Neural cell (in vitro differentiated cells): Measurements from ENCODE around the gene PARL. TPM values are rescaled to one million over a fixed set of nuclear protein-coding genes. Genes with fewer than 3 reads are reported as not detected.
A peak's percentile ranks its signal among the peaks of the same experiment; 100 is the strongest.

Experiments used
- H2AFZ ChIP-seq: fragments of 200-600, 300-800 bp; sonication (generic), shearing (Covaris generic); 2 replicates; pipeline ENCODE4 v1.6.0; 2014; ENCODE audit warnings: low read depth, mild to moderate bottlenecking, antibody characterized with exemption, low read length, moderate library complexity
- H3F3A ChIP-seq: fragments of 200-600 bp; shearing (Covaris generic); 2 replicates; pipeline ENCODE4 v1.6.1; 2016; ENCODE audit warnings: mild to moderate bottlenecking, moderate library complexity, mixed read lengths, antibody characterized with exemption, low read length; ENCODE audit not compliant: insufficient read depth, poor library complexity, severe bottlenecking
- H3K27ac ChIP-seq: fragments of 200-600, 300-800 bp; sonication (generic), shearing (Covaris generic); 2 replicates; pipeline ENCODE4 v1.5.1; 2014; ENCODE audit warnings: mild to moderate bottlenecking, low read length, moderate library complexity
- H3K27me3 ChIP-seq: fragments of 300-800, 200-600 bp; sonication (generic), shearing (Covaris generic); 2 replicates; pipeline ENCODE4 v1.6.0; 2014; ENCODE audit warnings: mild to moderate bottlenecking, low read depth, low read length, moderate library complexity; ENCODE audit not compliant: insufficient read depth
- H3K36me3 ChIP-seq: fragments of 300-800, 200-600 bp; sonication (generic), shearing (Covaris generic); 2 replicates; pipeline ENCODE4 v1.5.1; 2014; ENCODE audit warnings: mild to moderate bottlenecking, antibody characterized with exemption, low read length, moderate library complexity; ENCODE audit not compliant: insufficient read depth
- H3K4me2 ChIP-seq: fragments of 300-800, 200-600 bp; sonication (generic), shearing (Covaris generic); 2 replicates; pipeline ENCODE4 v1.6.0; 2014; ENCODE audit warnings: mild to moderate bottlenecking, low read length
- H3K4me3 ChIP-seq: fragments of 300-800, 200-600 bp; sonication (generic), shearing (Covaris generic); 2 replicates; pipeline ENCODE4 v1.5.1; 2014; ENCODE audit warnings: mild to moderate bottlenecking, low read length, moderate library complexity
- H3K79me2 ChIP-seq: fragments of 200-600 bp; shearing (Covaris generic); replicated peaks from 2 replicates; pipeline ENCODE4 v1.6.0; 2014; ENCODE audit warnings: mild to moderate bottlenecking, low read length, moderate library complexity; ENCODE audit not compliant: insufficient read depth
- H3K9ac ChIP-seq: fragments of 300-800, 200-600 bp; sonication (generic), shearing (Covaris generic); 2 replicates; pipeline ENCODE4 v1.6.1; 2016; ENCODE audit warnings: mild to moderate bottlenecking, low read length, mixed read lengths
- H3K9me2 ChIP-seq: fragments of 200-600 bp; shearing (Covaris generic); 2 replicates; pipeline ENCODE4 v1.6.1; 2016; ENCODE audit warnings: mild to moderate bottlenecking, low read length, mixed read lengths; ENCODE audit not compliant: insufficient read depth
- H3K9me3 ChIP-seq: fragments of 200-600, 300-800 bp; sonication (generic), shearing (Covaris generic); 2 replicates; pipeline ENCODE4 v1.6.1; 2016; ENCODE audit warnings: mild to moderate bottlenecking, mixed run types, low read length, moderate library complexity, mixed read lengths
- H4K20me1 ChIP-seq: fragments of 200-600 bp; shearing (Covaris generic); 2 replicates; pipeline ENCODE4 v1.6.1; 2016; ENCODE audit warnings: mild to moderate bottlenecking, mixed run types; ENCODE audit not compliant: insufficient read depth
- CTCF ChIP-seq: fragments of 450-650 bp; IDR thresholded peaks from 2 replicates; pipeline ENCODE4 v1.5.1; 2014; ENCODE audit warnings: antibody characterized with exemption, mild to moderate bottlenecking, moderate library complexity; ENCODE audit not compliant: poor library complexity, severe bottlenecking
- EP300 ChIP-seq: fragments of 450-650 bp; conservative IDR thresholded peaks from 2 replicates; pipeline ENCODE4 v1.6.1; 2014; ENCODE audit warnings: antibody characterized with exemption, mild to moderate bottlenecking, moderate library complexity; ENCODE audit not compliant: poor library complexity, severe bottlenecking
- EZH2 ChIP-seq: fragments of 200-600, 300-800 bp; shearing (Covaris generic), sonication (generic); IDR thresholded peaks from 2 replicates; pipeline ENCODE4 v1.6.1; 2014; ENCODE audit warnings: antibody characterized with exemption, low read length, borderline replicate concordance, mild to moderate bottlenecking; ENCODE audit not compliant: insufficient read depth, poor library complexity, severe bottlenecking
- MXI1 ChIP-seq: fragments of 450-650 bp; conservative IDR thresholded peaks from 2 replicates; pipeline ENCODE4 v1.6.1; 2014; ENCODE audit warnings: antibody characterized with exemption, mild to moderate bottlenecking; ENCODE audit not compliant: poor library complexity, severe bottlenecking
- POLR2AphosphoS5 ChIP-seq: IDR thresholded peaks from 2 replicates; pipeline ENCODE4 v1.6.1; 2012
- RAD21 ChIP-seq: fragments of 450-650 bp; conservative IDR thresholded peaks from 2 replicates; pipeline ENCODE4 v1.6.1; 2014; ENCODE audit warnings: antibody characterized with exemption, mild to moderate bottlenecking, moderate library complexity
- REST ChIP-seq: IDR thresholded peaks from 2 replicates; pipeline ENCODE4 v1.6.1; 2012; ENCODE audit warnings: borderline replicate concordance
- SMC3 ChIP-seq: fragments of 450-650 bp; conservative IDR thresholded peaks from 2 replicates; pipeline ENCODE4 v1.6.1; 2014; ENCODE audit warnings: antibody characterized with exemption, mild to moderate bottlenecking, moderate library complexity; ENCODE audit not compliant: poor library complexity
- TAF1 ChIP-seq: IDR thresholded peaks from 2 replicates; pipeline ENCODE4 v1.6.1; 2012; ENCODE audit warnings: low read depth
- polyA plus RNA-seq: library from polyadenylated mRNA; depleted of rRNA; stranded (reverse); fragments of >200 nt; gene quantifications from 2 replicates; pipeline ENCODE4 v1.2.3, GENCODE V29; 2014

Gene PARL
- polyA plus RNA-seq, 1 donor from 2014 or later = 59.2 TPM

- Histone ChIP-seq H3K36me3 (peaks cover 6% of the 10 kb centered on the region), H3K9me2 (no peaks in the 10 kb centered on the region), H3K4me3 (peak overlapping the region; percentile 23), H3K27me3 (no peaks in the 10 kb centered on the region), H3K9me3 (no peaks in the 10 kb centered on the region), H3K79me2 (no peaks in the 10 kb centered on the region), H3K4me2 (no peak overlapping the region), H3K27ac (peak overlapping the region; percentile 54), H3K9ac (no peak overlapping the region), H4K20me1 (no peaks in the 10 kb centered on the region), H3F3A (no peaks in the 10 kb centered on the region), H2AFZ (no peak overlapping the region)
- TF ChIP-seq MXI1 = peak; percentile 28
- no peak for TF ChIP-seq EZH2
- TF ChIP-seq POLR2AphosphoS5 = peak; percentile 55
- no peak for TF ChIP-seq REST
- TF ChIP-seq CTCF = no peak
- TF ChIP-seq TAF1 = no peak
- TF ChIP-seq EP300 = peak; percentile 32
These were observed 51.2 kb downstream of the PARL start for GRCh38 chr3:183833516-183833915.

GRCh38 chr3:183830187-183830586, 54.5 kb downstream of the PARL start:
- no peak overlapping the region for H2AFZ ChIP-seq
- no peak overlapping the region for H3K9ac ChIP-seq
- H3K9me2 ChIP-seq = no peaks in the 10 kb centered on the region
- no peaks in the 10 kb centered on the region for H4K20me1 ChIP-seq
- H3K27ac ChIP-seq = no peak overlapping the region
- H3K9me3 ChIP-seq = no peaks in the 10 kb centered on the region
- no peaks in the 10 kb centered on the region for H3K27me3 ChIP-seq
- H3F3A ChIP-seq = no peaks in the 10 kb centered on the region
- TF ChIP-seq POLR2AphosphoS5 (no peak), REST (no peak), EZH2 (no peak), RAD21 (no peak), TAF1 (no peak), SMC3 (no peak)
- no peak overlapping the region for H3K4me2 ChIP-seq
- H3K4me3 ChIP-seq = no peak overlapping the region
- peaks cover 6% of the 10 kb centered on the region for H3K36me3 ChIP-seq
- H3K79me2 ChIP-seq = no peaks in the 10 kb centered on the region
